OCI-LY3 (cell line): ENCODE data around the gene EPS15.

Experiments used
- H2AFZ ChIP-seq: fragments of 200-600, 300-600 bp; shearing (Covaris generic); 2 replicates; pipeline ENCODE4 v1.6.0; 2014; ENCODE audit warnings: antibody characterized with exemption, low read depth, low read length
- H3K27ac ChIP-seq: fragments of 200-600, 300-600 bp; sonication (generic); 2 replicates; pipeline ENCODE4 v1.5.1; 2014; ENCODE audit warnings: mild to moderate bottlenecking, low read length, moderate library complexity, mixed read lengths
- H3K27me3 ChIP-seq: fragments of 200-600, 300-600 bp; sonication (generic); 2 replicates; pipeline ENCODE4 v1.6.1; 2014; ENCODE audit warnings: low read depth, low read length, mixed read lengths
- H3K36me3 ChIP-seq: fragments of 200-600, 300-600 bp; sonication (generic); replicated peaks from 2 replicates; pipeline ENCODE3; 2014; ENCODE audit warnings: low read depth, low read length, mixed read lengths
- H3K4me1 ChIP-seq: fragments of 300-600, 200-600 bp; sonication (generic); 2 replicates; pipeline ENCODE4 v1.6.1; 2014; ENCODE audit warnings: low read length, mixed read lengths
- H3K4me2 ChIP-seq: fragments of 200-600, 300-600 bp; sonication (generic); 2 replicates; pipeline ENCODE4 v1.6.1; 2014; ENCODE audit warnings: low read length, mixed read lengths
- H3K4me3 ChIP-seq: fragments of 300-600, 200-600 bp; sonication (generic); 2 replicates; pipeline ENCODE4 v1.5.1; 2014; ENCODE audit warnings: antibody characterized with exemption, mild to moderate bottlenecking, low read length, moderate library complexity
- H3K79me2 ChIP-seq: fragments of 300-600, 200-600 bp; shearing (Covaris generic); 2 replicates; pipeline ENCODE4 v1.6.1; 2014; ENCODE audit warnings: mild to moderate bottlenecking, low read length, mixed read lengths
- H3K9ac ChIP-seq: fragments of 300-600, 200-600 bp; shearing (Covaris generic); 2 replicates; pipeline ENCODE4 v1.6.0; 2014; ENCODE audit warnings: mild to moderate bottlenecking, low read length, moderate library complexity
- H3K9me3 ChIP-seq: fragments of 200-600, 300-600 bp; shearing (Covaris generic); 2 replicates; pipeline ENCODE4 v1.6.1; 2014; ENCODE audit warnings: low read length, mixed read lengths; ENCODE audit not compliant: insufficient read depth
- H4K20me1 ChIP-seq: fragments of 200-600, 300-600 bp; sonication (generic); 2 replicates; pipeline ENCODE4 v1.6.1; 2016; ENCODE audit warnings: low read length, mixed read lengths; ENCODE audit not compliant: insufficient read depth
- CTCF ChIP-seq: fragments of 200-600, 300-600 bp; sonication (generic); IDR thresholded peaks from 2 replicates; pipeline ENCODE4 v1.5.1; 2014; ENCODE audit warnings: antibody characterized with exemption, low read length, low read depth
- EZH2phosphoT487 ChIP-seq: fragments of 200-600 bp; shearing (Covaris generic); IDR thresholded peaks from 2 replicates; pipeline ENCODE4 v1.6.1; 2018; ENCODE audit warnings: antibody characterized with exemption, mixed run types, low read depth

The EPS15 gene

GRCh38 chr1:51385776-51386175, 133.3 kb downstream of the EPS15 start:
- peaks cover 15% of the 10 kb centered on the region for H3K36me3 ChIP-seq
- TF ChIP-seq EZH2phosphoT487 (no peak), CTCF (no peak)
- H3K4me3 ChIP-seq = no peak overlapping the region
- H4K20me1 ChIP-seq = no peaks in the 10 kb centered on the region
- no peak overlapping the region for H3K9ac ChIP-seq
- no peaks in the 10 kb centered on the region for H3K9me3 ChIP-seq
- H2AFZ ChIP-seq = no peak overlapping the region
- H3K4me2 ChIP-seq = no peak overlapping the region
- H3K4me1 ChIP-seq = no peaks in the 10 kb centered on the region
- H3K27me3 ChIP-seq = no peaks in the 10 kb centered on the region
- H3K79me2 ChIP-seq = no peaks in the 10 kb centered on the region
- no peak overlapping the region for H3K27ac ChIP-seq

GRCh38 chr1:51381964-51382363, 137.1 kb downstream of the EPS15 start:
- Histone ChIP-seq H3K4me3 (no peak overlapping the region), H3K4me2 (no peak overlapping the region), H3K27ac (no peak overlapping the region), H3K4me1 (no peaks in the 10 kb centered on the region), H3K27me3 (no peaks in the 10 kb centered on the region), H3K79me2 (no peaks in the 10 kb centered on the region), H2AFZ (no peak overlapping the region), H3K9ac (no peak overlapping the region), H4K20me1 (no peaks in the 10 kb centered on the region), H3K9me3 (no peaks in the 10 kb centered on the region), H3K36me3 (peaks cover 17% of the 10 kb centered on the region)
- TF ChIP-seq EZH2phosphoT487 = no peak
- no peak for TF ChIP-seq CTCF

GRCh38 chr1:51380936-51381335, 138.1 kb downstream of the EPS15 start:
- H3K27me3 ChIP-seq = no peaks in the 10 kb centered on the region
- TF ChIP-seq CTCF (no peak), EZH2phosphoT487 (no peak)
- H3K27ac ChIP-seq = no peak overlapping the region
- H3K79me2 ChIP-seq = no peaks in the 10 kb centered on the region
- no peaks in the 10 kb centered on the region for H3K4me1 ChIP-seq
- H3K9me3 ChIP-seq = no peaks in the 10 kb centered on the region
- H3K36me3 ChIP-seq = peaks cover 17% of the 10 kb centered on the region
- H4K20me1 ChIP-seq = no peaks in the 10 kb centered on the region
- H3K4me2 ChIP-seq = no peak overlapping the region
- no peak overlapping the region for H3K4me3 ChIP-seq
- no peak overlapping the region for H3K9ac ChIP-seq
- no peak overlapping the region for H2AFZ ChIP-seq

- no peaks in the 10 kb centered on the region for H3K27me3 ChIP-seq
- H3K27ac ChIP-seq = no peak overlapping the region
- H4K20me1 ChIP-seq = no peaks in the 10 kb centered on the region
- H3K79me2 ChIP-seq = no peaks in the 10 kb centered on the region
- no peak overlapping the region for H3K9ac ChIP-seq
- TF ChIP-seq CTCF = no peak
- no peak for TF ChIP-seq EZH2phosphoT487
- H3K4me3 ChIP-seq = no peak overlapping the region
- H3K36me3 ChIP-seq = peaks cover 2% of the 10 kb centered on the region
- no peak overlapping the region for H3K4me2 ChIP-seq
- H2AFZ ChIP-seq = no peak overlapping the region
- H3K4me1 ChIP-seq = no peaks in the 10 kb centered on the region
- H3K9me3 ChIP-seq = no peaks in the 10 kb centered on the region
Observed at GRCh38 chr1:51378871-51379270, 140.2 kb downstream of the EPS15 start.
